HL-60 (cell line): ENCODE results near the gene ANKRD11.

ENCODE experiments used
- DNase-seq, 2 experiments: peaks; one replicate each; pipeline ENCODE4 v3.0.0-alpha.2; 2010 to 2020; ENCODE audit warnings: low read depth in 1 of 2, low spot score in 1 of 2
- H3K27ac ChIP-seq: fragments of 250-450 bp; sonication (Bioruptor Pico); replicated peaks from 2 replicates; pipeline ENCODE4 v1.5.1; 2020; ENCODE audit warnings: mild to moderate bottlenecking, moderate library complexity
- H3K27me3 ChIP-seq: fragments of 250-450 bp; sonication (Bioruptor Pico); 2 replicates; pipeline ENCODE4 v1.5.1; 2021; ENCODE audit warnings: mild to moderate bottlenecking, moderate library complexity; ENCODE audit not compliant: insufficient read depth, poor library complexity, severe bottlenecking
- H3K4me3 ChIP-seq: replicated peaks from 2 replicates; pipeline ENCODE4 v1.5.1; 2011; ENCODE audit warnings: mild to moderate bottlenecking, control low read depth, low read length; ENCODE audit not compliant: insufficient read depth
- GABPA ChIP-seq: IDR thresholded peaks from 2 replicates; pipeline ENCODE4 v1.6.1; 2012; ENCODE audit warnings: low read depth
- POLR2AphosphoS5 ChIP-seq: IDR thresholded peaks from 2 replicates; pipeline ENCODE4 v1.6.1; 2012; ENCODE audit warnings: low read depth
- SPI1 ChIP-seq: IDR thresholded peaks from 2 replicates; pipeline ENCODE4 v1.6.1; 2012; ENCODE audit warnings: low read depth, mild to moderate bottlenecking, borderline replicate concordance
- TF ChIP-seq, protein P1 (sequence below): IDR thresholded peaks from one replicate; pipeline ENCODE4 v1.5.1; 2011; ENCODE audit warnings: low read length, control low read depth, inconsistent platforms; ENCODE audit not compliant: insufficient read depth
- TF ChIP-seq, protein P2 (sequence below): IDR thresholded peaks from 2 replicates; pipeline ENCODE4 v1.6.1; 2012; ENCODE audit warnings: low read depth; ENCODE audit not compliant: insufficient replicate concordance

The ANKRD11 gene

DNA sequence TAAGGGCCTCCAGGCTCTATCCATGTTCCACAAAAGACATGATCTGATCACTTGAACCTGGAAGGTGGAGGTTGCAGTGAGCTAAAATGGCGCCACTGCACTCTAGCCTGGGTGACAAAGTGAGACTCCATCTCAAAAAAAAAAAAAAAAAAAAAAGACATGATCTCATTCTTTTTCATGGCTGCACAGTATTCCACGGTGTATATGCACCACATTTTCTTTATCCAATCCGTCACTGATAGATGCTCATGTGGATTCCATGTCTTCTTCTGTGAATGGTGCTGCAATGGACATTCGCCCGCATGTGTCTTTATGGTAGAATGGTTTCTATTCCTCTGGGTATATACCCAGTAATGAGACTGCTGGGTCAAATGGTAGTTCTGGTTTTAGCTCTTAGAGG lies 124.4 kb downstream of the ANKRD11 start:
- H3K27ac ChIP-seq, result no peak overlapping the region
- no peak for TF ChIP-seq SPI1
- no peak for TF ChIP-seq POLR2AphosphoS5
- TF ChIP-seq GABPA, result no peak
- TF ChIP-seq, protein P1, sequence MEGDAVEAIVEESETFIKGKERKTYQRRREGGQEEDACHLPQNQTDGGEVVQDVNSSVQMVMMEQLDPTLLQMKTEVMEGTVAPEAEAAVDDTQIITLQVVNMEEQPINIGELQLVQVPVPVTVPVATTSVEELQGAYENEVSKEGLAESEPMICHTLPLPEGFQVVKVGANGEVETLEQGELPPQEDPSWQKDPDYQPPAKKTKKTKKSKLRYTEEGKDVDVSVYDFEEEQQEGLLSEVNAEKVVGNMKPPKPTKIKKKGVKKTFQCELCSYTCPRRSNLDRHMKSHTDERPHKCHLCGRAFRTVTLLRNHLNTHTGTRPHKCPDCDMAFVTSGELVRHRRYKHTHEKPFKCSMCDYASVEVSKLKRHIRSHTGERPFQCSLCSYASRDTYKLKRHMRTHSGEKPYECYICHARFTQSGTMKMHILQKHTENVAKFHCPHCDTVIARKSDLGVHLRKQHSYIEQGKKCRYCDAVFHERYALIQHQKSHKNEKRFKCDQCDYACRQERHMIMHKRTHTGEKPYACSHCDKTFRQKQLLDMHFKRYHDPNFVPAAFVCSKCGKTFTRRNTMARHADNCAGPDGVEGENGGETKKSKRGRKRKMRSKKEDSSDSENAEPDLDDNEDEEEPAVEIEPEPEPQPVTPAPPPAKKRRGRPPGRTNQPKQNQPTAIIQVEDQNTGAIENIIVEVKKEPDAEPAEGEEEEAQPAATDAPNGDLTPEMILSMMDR, result no peak
- TF ChIP-seq, protein P2, sequence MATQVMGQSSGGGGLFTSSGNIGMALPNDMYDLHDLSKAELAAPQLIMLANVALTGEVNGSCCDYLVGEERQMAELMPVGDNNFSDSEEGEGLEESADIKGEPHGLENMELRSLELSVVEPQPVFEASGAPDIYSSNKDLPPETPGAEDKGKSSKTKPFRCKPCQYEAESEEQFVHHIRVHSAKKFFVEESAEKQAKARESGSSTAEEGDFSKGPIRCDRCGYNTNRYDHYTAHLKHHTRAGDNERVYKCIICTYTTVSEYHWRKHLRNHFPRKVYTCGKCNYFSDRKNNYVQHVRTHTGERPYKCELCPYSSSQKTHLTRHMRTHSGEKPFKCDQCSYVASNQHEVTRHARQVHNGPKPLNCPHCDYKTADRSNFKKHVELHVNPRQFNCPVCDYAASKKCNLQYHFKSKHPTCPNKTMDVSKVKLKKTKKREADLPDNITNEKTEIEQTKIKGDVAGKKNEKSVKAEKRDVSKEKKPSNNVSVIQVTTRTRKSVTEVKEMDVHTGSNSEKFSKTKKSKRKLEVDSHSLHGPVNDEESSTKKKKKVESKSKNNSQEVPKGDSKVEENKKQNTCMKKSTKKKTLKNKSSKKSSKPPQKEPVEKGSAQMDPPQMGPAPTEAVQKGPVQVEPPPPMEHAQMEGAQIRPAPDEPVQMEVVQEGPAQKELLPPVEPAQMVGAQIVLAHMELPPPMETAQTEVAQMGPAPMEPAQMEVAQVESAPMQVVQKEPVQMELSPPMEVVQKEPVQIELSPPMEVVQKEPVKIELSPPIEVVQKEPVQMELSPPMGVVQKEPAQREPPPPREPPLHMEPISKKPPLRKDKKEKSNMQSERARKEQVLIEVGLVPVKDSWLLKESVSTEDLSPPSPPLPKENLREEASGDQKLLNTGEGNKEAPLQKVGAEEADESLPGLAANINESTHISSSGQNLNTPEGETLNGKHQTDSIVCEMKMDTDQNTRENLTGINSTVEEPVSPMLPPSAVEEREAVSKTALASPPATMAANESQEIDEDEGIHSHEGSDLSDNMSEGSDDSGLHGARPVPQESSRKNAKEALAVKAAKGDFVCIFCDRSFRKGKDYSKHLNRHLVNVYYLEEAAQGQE, result no peak
- H3K27me3 ChIP-seq, result no peaks in the 10 kb centered on the region
- no peak overlapping the region for H3K4me3 ChIP-seq
- no peak for DNase-seq

DNA sequence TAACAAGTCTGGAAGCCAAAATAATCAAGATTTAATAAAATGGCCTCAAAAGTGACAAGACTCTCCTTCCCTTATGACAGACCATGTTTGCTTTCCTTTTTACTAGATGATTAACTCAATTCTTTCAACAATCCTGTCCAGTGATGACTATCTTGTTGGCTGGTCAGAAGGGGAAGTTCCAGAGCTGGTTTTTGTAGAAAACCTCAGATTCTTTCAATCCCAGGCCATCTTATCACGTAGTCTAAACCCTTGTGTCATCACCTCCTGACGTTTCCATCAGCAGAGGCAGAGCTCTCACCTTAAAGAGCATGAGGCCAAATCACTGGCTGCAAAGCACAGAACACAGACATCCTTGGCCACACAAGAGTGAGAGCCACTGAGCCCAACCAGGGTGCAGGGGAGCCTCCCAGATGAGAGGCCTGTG lies 125.3 kb downstream of the ANKRD11 start:
- Histone ChIP-seq H3K4me3 (no peak overlapping the region), H3K27me3 (no peaks in the 10 kb centered on the region), H3K27ac (no peak overlapping the region)
- peak in 1 of 2 experiments; percentile 5 for DNase-seq
- TF ChIP-seq, protein P2, result no peak
- TF ChIP-seq GABPA, result no peak

DNA sequence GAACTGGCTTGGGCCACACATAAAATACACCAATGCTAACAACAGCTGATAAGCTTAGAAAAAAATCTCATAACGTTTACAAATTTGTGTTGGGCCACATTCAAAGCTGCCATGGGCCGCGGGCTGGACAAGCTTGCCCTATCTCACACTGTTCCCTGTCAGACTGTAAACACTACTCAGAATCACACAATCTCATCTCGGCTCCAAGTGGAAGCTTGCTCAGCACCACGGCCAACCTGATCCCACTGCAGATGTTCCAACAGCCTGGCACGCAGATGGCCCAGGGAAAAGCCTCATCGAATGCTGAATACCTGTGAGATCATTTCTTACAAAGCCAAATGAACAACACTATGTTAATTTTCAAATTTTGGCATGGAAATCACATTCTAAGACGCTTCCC lies 125.8 kb downstream of the ANKRD11 start:
- TF ChIP-seq SPI1 (no peak), POLR2AphosphoS5 (no peak), GABPA (no peak)
- TF ChIP-seq, protein P2, result no peak
- TF ChIP-seq, protein P1, result no peak
- H3K27me3 ChIP-seq, result no peaks in the 10 kb centered on the region
- H3K27ac ChIP-seq, result no peak overlapping the region
- no peak for DNase-seq
- H3K4me3 ChIP-seq, result no peak overlapping the region

DNA sequence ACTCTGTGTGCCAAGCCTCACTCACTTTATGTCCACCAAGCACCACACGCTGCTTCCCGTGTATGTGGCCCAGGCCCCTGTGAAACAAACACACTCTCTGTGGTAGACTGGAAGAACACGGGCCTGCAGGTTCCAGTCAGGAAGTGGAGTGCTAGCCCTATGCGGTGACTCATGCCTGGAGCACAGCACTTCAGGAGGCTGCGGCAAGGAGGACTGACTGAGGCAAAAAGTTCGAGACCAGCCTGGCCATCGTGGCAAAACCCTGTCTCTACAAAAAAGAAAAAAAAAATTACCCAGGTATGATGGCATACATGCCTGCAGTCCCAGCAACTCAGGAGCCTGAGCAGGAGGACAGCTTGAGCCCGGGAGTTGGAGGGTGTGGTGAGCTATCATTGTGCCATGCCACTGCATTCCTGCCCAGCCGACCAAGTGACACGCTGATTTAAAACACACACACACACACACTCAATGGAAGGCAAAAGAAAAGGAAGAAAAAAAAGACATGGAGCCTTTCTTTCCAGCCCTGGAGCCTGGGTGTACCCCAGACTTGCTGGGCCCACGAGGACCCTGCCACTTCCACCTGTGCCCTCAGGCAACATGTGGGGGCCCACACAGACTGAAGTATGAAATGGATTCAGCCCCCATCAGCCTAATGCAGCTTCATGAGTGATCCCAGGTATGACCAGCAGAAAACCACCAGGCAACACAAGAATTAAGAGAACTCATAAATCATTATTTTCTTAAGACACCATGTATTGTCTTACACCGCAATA lies 126.6 kb downstream of the ANKRD11 start:
- TF ChIP-seq, protein P2, result no peak
- TF ChIP-seq SPI1 (no peak), POLR2AphosphoS5 (no peak), GABPA (no peak)
- TF ChIP-seq, protein P1, result no peak

More for the DNA sequence above, 126.6 kb downstream of the ANKRD11 start:
- H3K4me3 ChIP-seq, result no peak overlapping the region
- H3K27ac ChIP-seq, result no peak overlapping the region
- DNase-seq, result peak in 1 of 2 experiments; percentile 58
- no peaks in the 10 kb centered on the region for H3K27me3 ChIP-seq
